Natural killer cell (primary cell): ENCODE data around the gene DTX3. TPM values are rescaled to one million over a fixed set of nuclear protein-coding genes. Genes with fewer than 3 reads are reported as not detected.

Experiments used
- ATAC-seq, 3 donors: fragments of 150-1000 bp in 2 of 3; fragments of 200-7000 bp in 1 of 3; cut with Tn5 transposase; 1 replicate in 1 of 3; 2 replicates in 2 of 3; pipeline ENCODE4 v1.10.0; 2021; ENCODE audit warnings: mild to moderate bottlenecking in 2 of 3, moderate library complexity in 2 of 3
- DNase-seq, 2 donors: peaks; one replicate each; pipeline versions ENCODE4 v3.0.0 to v3.0.0-alpha.2; 2013 to 2021; ENCODE audit warnings: mixed read lengths in 1 of 2
- H3K27ac ChIP-seq: one replicate; pipeline ENCODE4 v1.5.1; 2013; ENCODE audit warnings: mild to moderate bottlenecking, low read length
- H3K27me3 ChIP-seq: one replicate; pipeline ENCODE4 v1.6.1; 2013; ENCODE audit warnings: low read length; ENCODE audit not compliant: control insufficient read depth, insufficient read depth
- H3K36me3 ChIP-seq: one replicate; pipeline ENCODE4 v1.6.1; 2013; ENCODE audit warnings: low read length; ENCODE audit not compliant: control insufficient read depth, insufficient read depth
- H3K4me1 ChIP-seq: one replicate; pipeline ENCODE4 v1.6.1; 2013; ENCODE audit warnings: low read length; ENCODE audit not compliant: control insufficient read depth, insufficient read depth
- H3K4me3 ChIP-seq: one replicate; pipeline ENCODE4 v1.5.1; 2013; ENCODE audit warnings: low read length
- H3K9me3 ChIP-seq: one replicate; pipeline ENCODE4 v1.6.1; 2013; ENCODE audit warnings: low read length; ENCODE audit not compliant: control insufficient read depth, insufficient read depth
- H3K27ac Mint-ChIP-seq, 2 donors: one replicate each; pipeline ENCODE4 v1.8.0; 2022; ENCODE audit warnings: mild to moderate bottlenecking in 2 of 2, mixed read lengths in 2 of 2, moderate library complexity in 1 of 2
- H3K27me3 Mint-ChIP-seq, 2 donors: one replicate each; pipeline ENCODE4 v1.8.0; 2022; ENCODE audit warnings: low read depth in 2 of 2, mixed read lengths in 2 of 2
- H3K36me3 Mint-ChIP-seq: one replicate; pipeline ENCODE4 v1.8.0; 2022; ENCODE audit warnings: mixed read lengths
- H3K4me1 Mint-ChIP-seq, 2 donors: one replicate each; pipeline ENCODE4 v1.8.0; 2022; ENCODE audit warnings: mixed read lengths in 2 of 2
- H3K4me3 Mint-ChIP-seq: one replicate; pipeline ENCODE4 v1.8.0; 2022; ENCODE audit warnings: mild to moderate bottlenecking, moderate library complexity, mixed read lengths
- H3K9me3 Mint-ChIP-seq, 2 donors: one replicate each; pipeline ENCODE4 v1.8.0; 2022; ENCODE audit warnings: mixed read lengths in 2 of 2
- CTCF ChIP-seq: fragments of 200-600 bp; IDR thresholded peaks from one replicate; pipeline ENCODE4 v1.8.0; 2022; ENCODE audit warnings: antibody characterized with exemption
- WGBS: methylation state at CpG from one replicate; pipeline ENCODE4 v1.1.7; 2013; ENCODE audit warnings: missing lambda C conversion rate; ENCODE audit not compliant: insufficient coverage; 5-methylcytosine and 5-hydroxymethylcytosine counted together
- intact Hi-C: fragments of 100-400 bp; cut with micrococcal nuclease; formaldehyde crosslinking; loops from one replicate; pipeline ENCODE4 v1.14.2; 2022
- total RNA-seq, 4 donors: library from RNA; stranded (reverse); fragments of 120-200 nt in 1 of 4; gene quantifications; one replicate each; pipeline versions ENCODE4 v1.2.3 to v1.2.4, GENCODE V29; 2013 to 2022

Gene DTX3
- total RNA-seq, 3 donors from 2014 or later (not counting 1 experiment from before 2014, with no cell fraction given) = 65.1 to 81.1 (median 77.0) TPM

GRCh38 chr12:57612711-57613426 lies 8.2 kb downstream of the DTX3 start:
- H3K36me3 Mint-ChIP-seq = no peaks in the 10 kb centered on the region
- Histone ChIP-seq H3K9me3 (no peaks in the 10 kb centered on the region), H3K4me1 (peaks cover 34% of the 10 kb centered on the region), H3K4me3 (no peak overlapping the region), H3K36me3 (peaks cover 4% of the 10 kb centered on the region), H3K27ac (no peak overlapping the region), H3K27me3 (peaks cover 5% of the 10 kb centered on the region)
- DNase-seq = no peak
- peaks cover 0 to 5% of the 10 kb centered on the region in 2 donors for H3K27me3 Mint-ChIP-seq
- WGBS = 93% methylated on average over 10 of the region's 10 CpGs
- TF ChIP-seq CTCF = no peak
- intact Hi-C loops = no loop called here
- no peak overlapping the region for H3K27ac Mint-ChIP-seq
- ATAC-seq = no peak
- H3K9me3 Mint-ChIP-seq = no peaks in the 10 kb centered on the region
- peaks cover 6 to 12% of the 10 kb centered on the region in 2 donors for H3K4me1 Mint-ChIP-seq
- H3K4me3 Mint-ChIP-seq = peak overlapping the region; percentile 67

GRCh38 chr12:57613427-57614109 lies 8.9 kb downstream of the DTX3 start:
- no peak for ATAC-seq
- Histone ChIP-seq H3K27me3 (peaks cover 5% of the 10 kb centered on the region), H3K27ac (no peak overlapping the region), H3K9me3 (no peaks in the 10 kb centered on the region), H3K4me1 (peaks cover 34% of the 10 kb centered on the region), H3K36me3 (peaks cover 4% of the 10 kb centered on the region), H3K4me3 (no peak overlapping the region)
- no peak overlapping the region for H3K4me3 Mint-ChIP-seq
- intact Hi-C loops = no loop called here
- H3K9me3 Mint-ChIP-seq = no peaks in the 10 kb centered on the region
- peaks cover 6 to 12% of the 10 kb centered on the region in 2 donors for H3K4me1 Mint-ChIP-seq
- WGBS = 88% methylated on average over 8 of the region's 10 CpGs
- no peaks in the 10 kb centered on the region for H3K36me3 Mint-ChIP-seq
- peaks cover under 1 to 10% of the 10 kb centered on the region in 2 donors for H3K27me3 Mint-ChIP-seq
- no peak overlapping the region for H3K27ac Mint-ChIP-seq
- no peak for TF ChIP-seq CTCF
- no peak for DNase-seq

GRCh38 chr12:57614178-57614947 lies 9.7 kb downstream of the DTX3 start:
- no peaks in the 10 kb centered on the region for H3K9me3 Mint-ChIP-seq
- ATAC-seq (peak in 1 of 3 donors; percentile 15), DNase-seq (peak in 1 of 2 donors; percentile 26)
- Histone ChIP-seq H3K36me3 (no peaks in the 10 kb centered on the region), H3K27ac (no peak overlapping the region), H3K4me1 (peaks cover 36% of the 10 kb centered on the region), H3K27me3 (peaks cover 11% of the 10 kb centered on the region), H3K4me3 (no peak overlapping the region), H3K9me3 (no peaks in the 10 kb centered on the region)
- H3K27ac Mint-ChIP-seq = no peak overlapping the region
- H3K4me1 Mint-ChIP-seq = peaks cover 12 to 18% of the 10 kb centered on the region in 2 donors
- no peak overlapping the region for H3K4me3 Mint-ChIP-seq
- H3K27me3 Mint-ChIP-seq = peaks cover 8 to 17% of the 10 kb centered on the region in 2 donors
- 32% methylated on average over 10 of the region's 14 CpGs for WGBS
- TF ChIP-seq CTCF = no peak
- intact Hi-C loops = no loop called here
- no peaks in the 10 kb centered on the region for H3K36me3 Mint-ChIP-seq
